ENCODE data around the gene PLD6.
"Not testable (repeated sequence)": the region's sequence is repeated elsewhere in the genome, so short reads cannot be mapped to it uniquely, and the experiment has no call there.

The PLD6 gene

DNA sequence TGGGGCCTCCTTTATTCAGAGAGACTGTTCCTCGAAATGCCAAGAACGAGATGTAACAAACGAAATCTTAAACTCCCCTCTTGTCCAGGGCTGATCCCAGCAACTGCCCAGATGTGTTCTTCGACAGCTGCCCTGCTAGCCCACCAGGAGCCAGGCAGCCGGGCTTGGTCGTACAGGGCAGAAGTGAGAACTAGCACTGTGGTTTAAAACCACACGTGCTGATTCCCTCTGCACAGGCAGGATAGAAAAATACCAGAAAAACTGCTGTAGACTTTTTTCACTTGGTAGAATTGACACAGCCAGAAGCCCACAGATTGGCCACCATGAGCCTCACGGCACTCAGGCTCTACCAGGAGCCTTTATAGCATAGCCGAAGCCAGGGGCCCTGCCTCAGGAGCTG is 33.1 kb downstream of the PLD6 start:
- FAIRE-seq, result no peak

- FAIRE-seq, result no peak
These were observed 33.9 kb downstream of the PLD6 start for GRCh38 chr17:17172001-17172939.

DNA sequence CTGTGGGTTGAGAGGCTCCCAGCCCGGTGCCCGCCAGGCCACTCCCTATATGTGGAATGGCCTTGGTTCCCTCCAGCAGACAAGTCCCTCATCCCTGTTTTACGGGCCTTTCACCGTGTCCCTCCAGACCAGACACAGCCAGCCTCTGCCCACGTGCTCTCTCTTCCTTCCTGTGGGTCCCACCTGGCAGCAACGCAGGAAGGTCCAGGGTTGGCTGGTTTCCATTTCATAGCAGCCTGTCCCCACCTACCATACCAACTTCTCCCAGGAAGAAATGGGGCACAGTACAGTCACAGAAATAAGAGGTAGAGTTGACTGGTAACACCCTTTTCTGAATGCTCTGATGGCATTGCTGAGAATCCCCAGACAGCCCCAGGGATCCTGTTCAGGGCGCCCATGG is 34.9 kb downstream of the PLD6 start:
- no peak for FAIRE-seq

GRCh38 chr17:17170346-17170985 is 35.7 kb downstream of the PLD6 start:
- FAIRE-seq, result no peak

GRCh38 chr17:17169396-17169795 is 36.7 kb downstream of the PLD6 start:
- no peak for FAIRE-seq

DNA sequence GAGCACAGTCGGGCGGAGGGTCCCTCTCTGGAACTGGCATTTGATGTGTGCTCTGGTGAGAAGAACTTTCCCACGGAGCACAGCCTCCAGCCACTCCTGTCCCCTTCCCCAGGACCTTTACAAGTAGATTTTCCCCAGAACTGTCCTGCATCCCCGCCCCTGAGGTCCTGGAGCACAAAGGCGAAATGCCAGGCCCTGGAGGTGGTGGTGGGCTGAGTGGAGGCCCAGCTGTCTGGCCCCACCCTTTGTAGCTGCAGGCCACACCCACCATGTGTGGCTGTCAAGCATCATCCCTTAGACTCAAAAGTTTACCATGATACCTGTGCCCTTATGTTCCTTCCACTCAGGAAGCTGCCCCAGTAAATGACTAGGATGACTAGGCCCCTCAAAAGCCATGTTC is 37.7 kb downstream of the PLD6 start:
- no peak for FAIRE-seq

GRCh38 chr17:17167986-17168385 is 38.1 kb downstream of the PLD6 start:
- no peak for FAIRE-seq

- FAIRE-seq, result no peak
These were observed 38.8 kb downstream of the PLD6 start for GRCh38 chr17:17167356-17167755.

- no peak for FAIRE-seq
These were observed 39.7 kb downstream of the PLD6 start for GRCh38 chr17:17166446-17166845.

GRCh38 chr17:17165666-17166308 is 40.3 kb downstream of the PLD6 start:
- no peak for FAIRE-seq

GRCh38 chr17:17164676-17165075 is 41.5 kb downstream of the PLD6 start:
- FAIRE-seq, result no peak

GRCh38 chr17:17164156-17164555 is 42.0 kb downstream of the PLD6 start:
- FAIRE-seq, result no peak

GRCh38 chr17:17161759-17162158 is 44.4 kb downstream of the PLD6 start:
- FAIRE-seq, result no peak

DNA sequence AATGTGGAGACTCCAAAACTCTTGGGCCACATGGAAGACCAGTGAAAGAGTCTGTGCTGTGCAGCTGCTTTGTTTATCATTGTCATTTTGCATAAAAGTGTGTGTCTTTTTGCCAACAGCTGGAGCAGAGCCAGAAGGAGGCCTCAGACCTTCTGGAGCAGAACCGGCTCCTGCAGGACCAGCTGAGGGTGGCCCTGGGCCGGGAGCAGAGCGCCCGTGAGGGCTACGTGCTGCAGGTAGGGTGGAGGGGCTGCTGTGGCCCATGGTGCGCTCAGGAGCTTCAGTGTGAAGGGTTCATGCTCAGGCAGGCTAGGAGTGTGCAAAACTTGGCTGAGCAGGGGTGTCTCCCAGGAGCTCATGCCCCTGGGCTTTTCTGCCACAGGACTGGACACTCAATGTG is 45.0 kb downstream of the PLD6 start:
- FAIRE-seq, result no peak

- no peak for FAIRE-seq
These were observed 46.6 kb downstream of the PLD6 start for GRCh38 chr17:17159571-17159970.

DNA sequence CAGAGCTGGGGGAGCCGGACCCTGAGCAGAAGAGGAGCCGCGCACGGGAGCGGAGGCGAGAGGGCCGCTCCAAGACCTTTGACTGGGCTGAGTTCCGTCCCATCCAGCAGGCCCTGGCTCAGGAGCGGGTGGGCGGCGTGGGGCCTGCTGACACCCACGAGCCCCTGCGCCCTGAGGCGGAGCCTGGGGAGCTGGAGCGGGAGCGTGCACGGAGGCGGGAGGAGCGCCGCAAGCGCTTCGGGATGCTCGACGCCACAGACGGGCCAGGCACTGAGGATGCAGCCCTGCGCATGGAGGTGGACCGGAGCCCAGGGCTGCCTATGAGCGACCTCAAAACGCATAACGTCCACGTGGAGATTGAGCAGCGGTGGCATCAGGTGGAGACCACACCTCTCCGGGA is 47.6 kb downstream of the PLD6 start:
- FAIRE-seq, result not testable (repeated sequence)

GRCh38 chr17:17157041-17157440 is 49.1 kb downstream of the PLD6 start:
- FAIRE-seq, result no peak

DNA sequence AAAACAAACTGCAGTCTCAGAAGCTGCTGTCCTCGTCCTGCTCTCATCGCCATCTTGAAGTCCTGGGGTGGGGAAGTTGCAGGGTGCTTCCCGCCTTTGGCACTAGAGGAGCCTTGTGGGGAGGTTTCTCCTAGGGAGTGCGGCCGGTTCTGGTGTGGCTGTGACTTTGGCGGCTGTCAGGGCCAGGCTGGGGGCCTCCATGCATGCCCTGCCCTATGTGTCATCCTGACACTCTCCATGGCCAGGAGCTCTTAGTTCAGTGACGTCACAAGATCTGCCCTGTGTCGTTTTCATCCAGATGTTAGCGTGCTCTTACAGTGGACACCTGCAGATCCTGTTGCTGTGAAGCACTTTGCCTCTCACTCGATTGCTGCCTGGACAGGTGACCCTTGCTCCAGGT is 49.6 kb downstream of the PLD6 start:
- no peak for FAIRE-seq

DNA sequence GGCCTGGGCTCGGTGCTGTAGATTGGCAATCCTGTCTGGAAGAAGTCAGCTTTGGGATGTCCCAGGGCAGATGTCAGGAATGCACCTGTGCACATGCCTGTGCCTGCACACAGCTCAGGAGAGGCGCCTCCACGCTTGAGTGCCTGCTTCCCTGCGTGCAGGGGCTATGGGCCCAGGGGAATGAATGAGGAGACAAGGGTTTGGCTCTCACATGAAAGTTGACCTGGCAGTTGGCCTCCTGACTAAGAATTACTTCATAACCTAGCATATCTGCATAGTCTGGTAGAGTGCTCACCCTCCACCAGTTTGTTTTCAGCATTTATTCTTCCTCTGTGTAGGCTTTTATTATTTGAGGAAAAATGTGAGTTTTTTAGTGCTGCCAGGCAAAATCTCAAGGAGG is 50.0 kb downstream of the PLD6 start:
- no peak for FAIRE-seq

- no peak for FAIRE-seq
These were observed 50.6 kb downstream of the PLD6 start for GRCh38 chr17:17155568-17155967.

DNA sequence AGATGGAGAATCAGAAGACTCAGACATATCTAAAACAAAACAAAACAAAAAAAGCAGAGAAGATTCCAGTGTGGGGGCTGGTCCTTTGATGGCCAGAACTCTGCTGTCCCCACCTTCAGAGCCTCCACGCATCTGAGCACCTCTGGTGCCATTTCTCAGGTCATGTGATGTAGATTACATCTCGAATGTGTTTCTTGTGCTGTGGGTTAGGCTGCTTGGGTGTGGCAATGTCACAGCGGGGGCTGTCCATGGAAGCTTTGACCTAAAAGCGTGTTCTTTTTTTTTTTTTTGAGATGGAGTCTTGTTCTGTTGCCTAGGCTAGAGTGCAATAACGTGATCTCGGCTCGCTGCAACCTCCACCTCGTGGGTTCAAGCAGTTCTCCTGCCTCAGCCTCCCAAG is 51.2 kb downstream of the PLD6 start:
- no peak for FAIRE-seq

- no peak for FAIRE-seq
These were observed 51.6 kb downstream of the PLD6 start for GRCh38 chr17:17154556-17154955.

GRCh38 chr17:17153709-17154108 is 52.4 kb downstream of the PLD6 start:
- no peak for FAIRE-seq

- no peak for FAIRE-seq
These were observed 53.1 kb downstream of the PLD6 start for GRCh38 chr17:17153071-17153470.

Measured in TTC549 (cell line).